Glutamatergic neuron (in vitro differentiated cells): Measurements from ENCODE around the gene MACROD2. TPM values are rescaled to one million over a fixed set of nuclear protein-coding genes. Genes with fewer than 3 reads are reported as not detected.

ENCODE experiments used
- DNase-seq: peaks from one replicate; pipeline ENCODE4 v3.0.0; 2022
- H3K27ac Mint-ChIP-seq: one replicate; pipeline ENCODE4 v1.8.0; 2020; ENCODE audit warnings: mild to moderate bottlenecking, mixed read lengths, inconsistent platforms; ENCODE audit not compliant: unreplicated experiment
- H3K27me3 Mint-ChIP-seq: one replicate; pipeline ENCODE4 v1.8.0; 2020; ENCODE audit warnings: mild to moderate bottlenecking, moderate library complexity, mixed read lengths, inconsistent platforms; ENCODE audit not compliant: unreplicated experiment
- H3K36me3 Mint-ChIP-seq: one replicate; pipeline ENCODE4 v1.8.0; 2020; ENCODE audit warnings: mild to moderate bottlenecking, mixed read lengths, inconsistent platforms; ENCODE audit not compliant: unreplicated experiment
- H3K4me1 Mint-ChIP-seq: one replicate; pipeline ENCODE4 v1.8.0; 2020; ENCODE audit warnings: mild to moderate bottlenecking, low read depth, mixed read lengths, inconsistent platforms; ENCODE audit not compliant: unreplicated experiment
- H3K4me3 Mint-ChIP-seq: one replicate; pipeline ENCODE4 v1.8.0; 2020; ENCODE audit warnings: mild to moderate bottlenecking, mixed read lengths, inconsistent platforms; ENCODE audit not compliant: unreplicated experiment
- H3K9me3 Mint-ChIP-seq: one replicate; pipeline ENCODE4 v1.8.0; 2020; ENCODE audit warnings: mild to moderate bottlenecking, moderate library complexity, mixed read lengths, inconsistent platforms; ENCODE audit not compliant: unreplicated experiment
- total RNA-seq: library from RNA; stranded (reverse); fragmentation: NEBNext Ultra II Directional; extraction: Animal tissue kit (Norgen Biotek cat#: 25700); gene quantifications from one replicate; pipeline ENCODE4 v1.2.1, GENCODE V29; 2021; ENCODE audit not compliant: unreplicated experiment
- TF ChIP-seq, protein P1 (sequence below): fragments of 200-600 bp; sonication (generic); IDR thresholded peaks from one replicate; pipeline ENCODE4 v1.5.0; 2021; ENCODE audit not compliant: partially characterized antibody, unreplicated experiment

MACROD2 gene
- total RNA-seq, 1 donor from 2014 or later: 8.7 TPM

DNA sequence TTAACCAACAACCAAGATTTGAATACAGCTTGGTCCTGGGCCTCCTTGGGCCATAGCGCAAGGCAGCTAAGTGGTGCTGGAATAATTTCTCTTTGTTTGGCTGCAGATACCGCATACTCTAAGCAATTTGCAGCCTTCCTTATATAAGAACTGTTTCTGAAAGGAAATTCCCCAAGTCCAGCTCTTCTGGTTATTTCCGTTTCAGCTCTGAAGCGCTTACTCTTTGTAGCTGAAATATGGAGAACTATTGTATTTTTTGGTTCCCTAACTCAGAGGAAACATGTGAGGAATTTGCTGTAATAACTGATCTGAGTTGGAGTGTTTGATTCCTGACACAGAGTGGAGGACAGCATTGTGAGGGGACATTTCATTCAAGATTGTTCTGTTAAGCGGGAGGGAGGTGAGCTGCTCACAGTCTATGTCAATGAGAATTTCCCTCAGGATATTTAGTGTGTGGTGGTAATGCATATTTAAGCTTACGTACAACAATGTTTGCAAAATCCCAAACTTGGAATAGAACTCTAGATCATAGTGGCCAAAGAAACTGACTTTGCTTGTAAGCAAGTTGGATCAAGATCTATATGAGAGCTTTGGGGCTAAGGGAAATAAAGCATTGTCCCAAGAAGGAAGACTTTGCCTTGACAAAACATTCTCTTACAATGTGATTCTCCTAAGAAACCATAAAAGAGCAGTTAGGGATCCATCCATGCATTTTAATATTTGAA lies 918.7 kb downstream of the MACROD2 start:
- peaks cover 4% of the 10 kb centered on the region for H3K27me3 Mint-ChIP-seq
- H3K36me3 Mint-ChIP-seq: no peaks in the 10 kb centered on the region
- no peak for DNase-seq
- no peak overlapping the region for H3K27ac Mint-ChIP-seq
- H3K4me1 Mint-ChIP-seq: no peaks in the 10 kb centered on the region
- TF ChIP-seq, protein P1, sequence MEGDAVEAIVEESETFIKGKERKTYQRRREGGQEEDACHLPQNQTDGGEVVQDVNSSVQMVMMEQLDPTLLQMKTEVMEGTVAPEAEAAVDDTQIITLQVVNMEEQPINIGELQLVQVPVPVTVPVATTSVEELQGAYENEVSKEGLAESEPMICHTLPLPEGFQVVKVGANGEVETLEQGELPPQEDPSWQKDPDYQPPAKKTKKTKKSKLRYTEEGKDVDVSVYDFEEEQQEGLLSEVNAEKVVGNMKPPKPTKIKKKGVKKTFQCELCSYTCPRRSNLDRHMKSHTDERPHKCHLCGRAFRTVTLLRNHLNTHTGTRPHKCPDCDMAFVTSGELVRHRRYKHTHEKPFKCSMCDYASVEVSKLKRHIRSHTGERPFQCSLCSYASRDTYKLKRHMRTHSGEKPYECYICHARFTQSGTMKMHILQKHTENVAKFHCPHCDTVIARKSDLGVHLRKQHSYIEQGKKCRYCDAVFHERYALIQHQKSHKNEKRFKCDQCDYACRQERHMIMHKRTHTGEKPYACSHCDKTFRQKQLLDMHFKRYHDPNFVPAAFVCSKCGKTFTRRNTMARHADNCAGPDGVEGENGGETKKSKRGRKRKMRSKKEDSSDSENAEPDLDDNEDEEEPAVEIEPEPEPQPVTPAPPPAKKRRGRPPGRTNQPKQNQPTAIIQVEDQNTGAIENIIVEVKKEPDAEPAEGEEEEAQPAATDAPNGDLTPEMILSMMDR: no peak
- no peaks in the 10 kb centered on the region for H3K9me3 Mint-ChIP-seq
- H3K4me3 Mint-ChIP-seq: no peak overlapping the region

DNA sequence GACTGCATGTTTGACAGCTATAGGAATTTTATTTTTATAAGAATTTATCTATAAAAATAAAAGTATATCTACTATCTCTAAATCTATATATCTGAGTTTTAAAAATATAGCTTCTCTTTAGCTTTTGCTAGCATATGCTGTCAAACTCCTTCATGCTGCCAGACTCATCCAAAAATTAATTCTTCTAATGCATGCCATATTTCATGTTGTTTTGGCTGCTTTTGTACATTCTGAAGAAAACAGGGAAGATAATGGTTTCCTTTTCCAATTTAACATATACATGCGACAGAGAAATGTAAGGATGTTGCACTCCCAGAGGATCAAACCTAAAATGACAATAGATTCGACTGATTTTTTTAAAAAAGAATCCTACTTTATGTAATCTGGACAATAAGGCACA lies 919.3 kb downstream of the MACROD2 start:
- H3K36me3 Mint-ChIP-seq: no peaks in the 10 kb centered on the region
- no peaks in the 10 kb centered on the region for H3K4me1 Mint-ChIP-seq
- TF ChIP-seq, protein P1: no peak
- DNase-seq: no peak
- no peaks in the 10 kb centered on the region for H3K9me3 Mint-ChIP-seq
- peaks cover 4% of the 10 kb centered on the region for H3K27me3 Mint-ChIP-seq
- H3K4me3 Mint-ChIP-seq: no peak overlapping the region
- H3K27ac Mint-ChIP-seq: no peak overlapping the region

GRCh38 chr20:14915356-14915755 lies 920.0 kb downstream of the MACROD2 start:
- Mint-ChIP-seq H3K9me3 (no peaks in the 10 kb centered on the region), H3K4me3 (no peak overlapping the region), H3K27me3 (peaks cover 4% of the 10 kb centered on the region), H3K4me1 (no peaks in the 10 kb centered on the region), H3K27ac (no peak overlapping the region), H3K36me3 (no peaks in the 10 kb centered on the region)
- TF ChIP-seq, protein P1: no peak
- no peak for DNase-seq

- no peak for DNase-seq
- Mint-ChIP-seq H3K27ac (no peak overlapping the region), H3K4me3 (no peak overlapping the region), H3K4me1 (no peaks in the 10 kb centered on the region), H3K36me3 (no peaks in the 10 kb centered on the region), H3K27me3 (peaks cover 4% of the 10 kb centered on the region), H3K9me3 (no peaks in the 10 kb centered on the region)
- TF ChIP-seq, protein P1: no peak
Observed at GRCh38 chr20:14916360-14916920, 921.1 kb downstream of the MACROD2 start.

DNA sequence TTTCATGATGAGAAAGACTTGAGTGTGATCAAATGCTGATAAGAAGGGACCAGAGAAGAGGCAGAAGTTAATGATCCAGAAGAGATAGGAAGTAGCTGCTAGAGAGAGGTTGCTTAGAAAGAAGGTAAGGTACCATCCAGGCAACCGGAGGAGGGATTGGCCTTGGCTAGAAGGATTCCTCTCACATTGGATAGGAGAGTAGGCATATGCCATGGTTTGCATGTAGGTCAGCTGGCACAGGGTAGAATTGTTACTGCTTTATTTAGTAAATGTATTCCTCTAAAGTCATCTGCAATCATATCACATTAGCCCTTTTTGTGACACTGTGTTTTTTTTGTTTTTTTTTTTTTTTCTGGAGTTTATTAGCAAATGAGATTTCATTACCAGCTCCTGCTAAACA lies 923.0 kb downstream of the MACROD2 start:
- Mint-ChIP-seq H3K27ac (no peak overlapping the region), H3K4me1 (no peaks in the 10 kb centered on the region), H3K4me3 (no peak overlapping the region), H3K27me3 (peaks cover 4% of the 10 kb centered on the region), H3K36me3 (no peaks in the 10 kb centered on the region), H3K9me3 (no peaks in the 10 kb centered on the region)
- DNase-seq: no peak
- TF ChIP-seq, protein P1: no peak
